Left ventricle myocardium superior (tissue), 1 donor: Measurements from ENCODE around the gene AMBP. TPM values are rescaled to one million over a fixed set of nuclear protein-coding genes. Genes with fewer than 3 reads are reported as not detected.
"Not testable (repeated sequence)": the region's sequence is repeated elsewhere in the genome, so short reads cannot be mapped to it uniquely, and the experiment has no call there.

Experiments used
- ATAC-seq: fragments of 200-7000 bp; cut with Tn5 transposase; one replicate; pipeline ENCODE4 v1.9.1; 2020; ENCODE audit warnings: mild to moderate bottlenecking, moderate library complexity
- DNase-seq: peaks from one replicate; pipeline ENCODE4 v3.0.0-alpha.2; 2020
- intact Hi-C: fragments of 100-400 bp; cut with micrococcal nuclease; formaldehyde crosslinking; loops from one replicate; pipeline ENCODE4 v1.11.0; 2022
- total RNA-seq: library from RNA; stranded (reverse); fragmentation: NEBNext Ultra II Directional; extraction: Animal tissue kit (Norgen Biotek cat#: 25700); gene quantifications from one replicate; pipeline ENCODE4 v1.2.1, GENCODE V29; 2021
- donor health status: DM: no; HTN: yes; CAD: no; lungs with severe emphysema.

Gene AMBP
- total RNA-seq, 1 donor from 2014 or later, result not detected

DNA sequence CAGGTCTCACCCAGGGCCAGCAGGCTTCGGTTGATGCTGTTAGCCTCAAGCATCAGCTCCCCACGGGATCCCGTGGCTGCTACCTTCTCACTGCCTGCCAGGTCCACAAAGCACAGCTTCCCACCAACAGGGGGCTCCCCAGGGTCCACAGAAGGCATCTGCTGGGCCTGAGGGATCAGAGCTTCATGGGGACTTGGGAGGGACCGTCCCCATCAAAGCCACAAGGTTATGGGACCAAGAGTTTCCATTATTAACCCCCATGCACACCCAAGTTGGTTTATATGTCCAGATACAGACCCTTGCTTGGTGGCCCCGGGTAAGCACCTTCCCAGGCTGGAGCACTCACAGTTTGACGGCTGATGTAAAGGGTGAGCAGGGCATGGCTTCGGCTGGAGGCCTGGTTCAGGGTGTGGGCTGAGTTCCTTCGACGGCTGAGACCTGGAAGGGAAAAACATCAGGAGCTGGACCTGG, 18.0 kb upstream of the AMBP start:
- peak; percentile 26 for DNase-seq
- no peak for ATAC-seq
- intact Hi-C loops, result no loop called here

- peak; percentile 20 for DNase-seq
- intact Hi-C loops, result no loop called here
- no peak for ATAC-seq
Measured at GRCh38 chr9:114094971-114095370, 16.9 kb upstream of the AMBP start.

GRCh38 chr9:114093761-114094505, 15.8 kb upstream of the AMBP start:
- ATAC-seq (no peak), DNase-seq (peak; percentile 12)
- intact Hi-C loops, result no loop called here

GRCh38 chr9:114093031-114093471, 15.0 kb upstream of the AMBP start:
- DNase-seq (no peak), ATAC-seq (no peak)
- intact Hi-C loops, result no loop called here

DNA sequence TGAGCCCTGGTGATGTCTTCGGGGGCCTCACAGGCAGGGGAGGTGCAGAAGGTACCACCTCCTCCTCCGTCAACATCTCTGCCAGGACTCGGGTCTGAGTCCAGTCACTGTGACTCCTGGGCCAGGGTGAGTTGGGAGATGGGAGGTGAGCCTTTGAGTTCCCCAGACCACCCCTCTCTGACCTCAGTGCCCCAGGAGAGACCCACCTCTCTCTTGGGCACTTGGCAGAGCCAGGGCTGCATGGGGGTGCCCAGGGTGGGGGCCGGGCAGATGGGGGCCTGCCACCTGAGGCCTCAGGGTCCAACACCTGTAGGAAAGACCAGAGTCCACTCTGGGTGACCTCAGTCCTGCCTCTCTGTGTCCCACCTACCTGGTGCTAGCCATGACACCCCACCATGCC, 14.2 kb upstream of the AMBP start:
- DNase-seq (peak; percentile 18), ATAC-seq (no peak)
- intact Hi-C loops, result no loop called here

GRCh38 chr9:114091711-114092110, 13.6 kb upstream of the AMBP start:
- intact Hi-C loops, result no loop called here
- no peak for ATAC-seq
- DNase-seq, result no peak

DNA sequence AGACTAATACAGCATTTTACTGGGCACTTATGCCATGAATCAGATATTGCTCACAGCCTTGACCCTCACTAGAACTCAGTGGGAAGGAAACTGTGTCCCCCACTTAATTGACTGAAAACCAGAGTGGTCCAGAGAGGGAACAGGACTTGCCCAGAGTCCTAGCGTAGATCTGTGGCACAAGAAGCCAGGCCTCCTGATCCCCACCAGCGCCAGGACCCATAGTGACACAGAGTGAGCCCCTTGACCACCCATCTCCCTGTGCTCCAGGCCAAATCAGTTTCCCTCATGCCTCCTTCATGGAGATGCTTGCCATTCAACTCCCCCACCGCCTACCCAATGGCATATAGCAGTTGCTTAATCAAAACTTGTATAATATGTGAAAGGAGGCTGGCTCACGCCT, 12.7 kb upstream of the AMBP start:
- no peak for DNase-seq
- intact Hi-C loops, result no loop called here
- ATAC-seq, result no peak

DNA sequence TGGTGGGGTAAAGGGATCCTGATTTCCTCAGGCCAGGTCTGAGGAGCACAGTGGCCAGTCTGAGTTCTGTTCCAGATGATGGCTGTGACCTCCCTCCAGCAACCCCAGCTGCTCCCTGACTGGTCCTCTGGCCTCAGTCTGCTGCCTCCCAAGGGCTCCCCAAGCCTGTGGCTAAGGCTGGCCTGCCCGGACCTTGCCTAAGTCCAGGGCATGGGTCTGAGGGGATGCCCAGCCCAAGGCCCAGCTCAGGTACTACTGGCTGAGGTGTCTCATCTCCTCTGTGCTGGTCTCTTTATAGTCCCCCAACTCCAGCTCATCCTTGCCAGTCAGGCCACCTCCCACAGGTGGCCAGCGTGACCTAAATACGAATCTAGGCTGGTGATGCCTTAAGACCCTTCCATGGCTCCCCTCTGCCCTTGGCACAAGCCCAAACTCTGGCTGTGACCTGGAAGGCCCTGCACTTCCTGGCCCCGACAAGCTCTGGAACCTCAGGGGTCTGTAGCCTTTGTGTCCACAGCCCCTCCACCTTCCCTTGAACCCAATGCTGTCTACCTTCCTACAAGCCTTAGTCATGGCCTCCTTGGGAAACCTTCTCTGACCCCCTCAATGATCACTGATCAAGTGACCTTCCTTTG, 11.2 kb upstream of the AMBP start:
- ATAC-seq (no peak), DNase-seq (no peak)
- intact Hi-C loops, result no loop called here

DNA sequence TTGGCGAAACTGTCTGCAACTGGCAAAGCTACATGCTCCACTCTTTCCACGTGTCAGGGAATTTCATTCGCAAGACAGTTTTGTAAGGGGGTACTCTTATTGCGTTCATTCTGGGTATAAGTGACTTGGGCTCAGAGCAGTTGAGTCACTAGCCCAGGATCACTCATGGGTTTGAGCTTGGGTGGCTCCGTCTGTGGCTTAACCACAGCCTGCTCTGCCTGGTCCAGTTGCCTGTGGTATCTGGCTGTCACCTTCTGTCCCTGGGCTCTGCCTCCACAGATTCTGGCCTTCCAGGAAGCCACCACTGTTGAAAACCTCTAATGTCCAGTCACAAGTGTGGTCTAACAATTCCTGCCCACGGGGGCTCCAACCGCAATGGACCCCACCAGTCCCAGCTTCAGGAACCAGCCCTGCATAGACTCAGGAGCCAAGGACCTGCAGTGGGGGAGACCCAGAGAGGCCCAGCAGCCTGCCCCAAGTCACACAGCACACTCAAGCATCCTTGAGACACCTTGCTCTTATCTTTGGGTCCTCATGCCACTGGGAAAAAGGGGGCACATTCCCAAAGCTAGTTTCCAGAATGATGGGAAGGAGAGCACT, 10.6 kb upstream of the AMBP start:
- no peak for ATAC-seq
- DNase-seq, result no peak
- intact Hi-C loops, result no loop called here

- no peak for ATAC-seq
- intact Hi-C loops, result no loop called here
- DNase-seq, result no peak
Measured at GRCh38 chr9:114087721-114088120, 9.6 kb upstream of the AMBP start.

- no peak for DNase-seq
- intact Hi-C loops, result no loop called here
- ATAC-seq, result no peak
Measured at GRCh38 chr9:114086607-114087006, 8.5 kb upstream of the AMBP start.

DNA sequence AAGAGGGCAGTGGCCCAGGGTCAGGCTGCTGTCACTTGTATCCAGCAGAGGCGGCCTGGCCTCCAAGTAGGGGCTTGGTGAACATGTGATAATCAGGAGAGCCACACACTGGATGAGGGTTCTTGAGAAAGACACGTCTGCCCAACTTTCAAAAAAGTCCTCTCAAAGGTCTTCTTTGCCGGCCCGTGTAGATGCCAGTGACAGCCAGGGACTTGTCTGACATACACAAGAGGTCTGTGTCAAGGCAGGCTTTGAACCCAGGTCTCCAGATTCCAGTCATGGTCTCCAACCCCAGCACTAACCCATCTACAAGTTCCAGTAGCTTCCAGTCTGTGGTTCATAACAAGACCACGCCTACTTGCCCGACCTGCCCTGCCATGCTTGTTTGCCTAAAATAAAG, 7.9 kb upstream of the AMBP start:
- intact Hi-C loops, result no loop called here
- DNase-seq (no peak), ATAC-seq (no peak)

- DNase-seq (no peak), ATAC-seq (no peak)
- intact Hi-C loops, result no loop called here
Measured at GRCh38 chr9:114085387-114085789, 7.3 kb upstream of the AMBP start.

DNA sequence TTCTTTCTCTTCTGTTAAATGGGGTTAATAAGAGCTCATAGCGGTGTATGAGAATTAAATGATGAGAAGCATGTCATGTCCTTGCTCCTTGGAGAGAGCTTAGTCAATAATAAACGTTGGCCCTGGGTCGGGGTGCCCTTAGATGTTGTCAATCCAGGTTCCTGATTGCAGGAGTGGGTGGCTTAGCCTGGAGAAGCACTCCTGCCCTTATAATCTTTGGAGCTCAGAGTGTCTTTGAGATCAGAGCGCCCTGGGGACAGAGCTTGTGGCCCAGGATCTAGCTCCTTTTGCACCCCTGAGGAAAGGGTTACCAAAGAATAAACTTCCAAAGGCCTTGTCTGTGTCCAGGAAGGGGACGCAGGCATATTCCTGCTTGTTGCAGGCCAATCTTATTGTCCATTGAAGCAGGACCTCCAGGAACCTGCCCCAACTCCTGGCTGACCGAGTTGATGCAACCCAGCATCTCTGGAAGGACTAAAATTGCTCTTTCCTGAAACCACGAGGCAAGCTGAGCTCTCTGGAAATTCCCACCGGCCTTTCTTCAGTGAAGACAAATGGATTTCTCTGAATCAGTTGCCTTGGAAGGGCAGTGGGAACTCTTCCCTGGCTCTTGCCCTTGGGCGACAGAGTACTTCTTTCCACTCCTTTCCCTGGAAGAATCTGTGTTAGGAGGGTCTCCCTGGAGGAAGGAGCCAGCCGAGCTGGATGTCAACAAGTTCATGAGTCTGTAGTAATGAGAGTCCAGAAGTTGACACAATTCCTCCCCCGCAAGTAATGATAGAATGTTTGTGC, 6.4 kb upstream of the AMBP start:
- intact Hi-C loops, result no loop called here
- no peak for ATAC-seq
- no peak for DNase-seq

- ATAC-seq, result no peak
- intact Hi-C loops, result no loop called here
- DNase-seq, result no peak
Measured at GRCh38 chr9:114083666-114084065, 5.6 kb upstream of the AMBP start.

- intact Hi-C loops, DNase-seq: not testable (repeated sequence)
- ATAC-seq, result peak; percentile 26
Measured at GRCh38 chr9:114082763-114083412, 4.8 kb upstream of the AMBP start.

GRCh38 chr9:114082017-114082762, 4.1 kb upstream of the AMBP start:
- intact Hi-C loops, result no loop called here
- ATAC-seq, result peak; percentile 96
- DNase-seq, result peak; percentile 81

GRCh38 chr9:114081441-114082016, 3.4 kb upstream of the AMBP start:
- intact Hi-C loops, result no loop called here
- no peak for DNase-seq
- ATAC-seq, result no peak
